Amygdala (tissue), 56 donors: ENCODE results near the gene LIM2.

Source experiments
- DNase-seq, 56 donors: peaks; one replicate each; lab custom pipeline; 2025; lab: John Stamatoyannopoulos, UW

LIM2 gene

GRCh38 chr19:51366389-51367254, 21.2 kb downstream of the LIM2 start:
- DNase-seq: peak; percentile 57 to 99 (median 96)

DNA sequence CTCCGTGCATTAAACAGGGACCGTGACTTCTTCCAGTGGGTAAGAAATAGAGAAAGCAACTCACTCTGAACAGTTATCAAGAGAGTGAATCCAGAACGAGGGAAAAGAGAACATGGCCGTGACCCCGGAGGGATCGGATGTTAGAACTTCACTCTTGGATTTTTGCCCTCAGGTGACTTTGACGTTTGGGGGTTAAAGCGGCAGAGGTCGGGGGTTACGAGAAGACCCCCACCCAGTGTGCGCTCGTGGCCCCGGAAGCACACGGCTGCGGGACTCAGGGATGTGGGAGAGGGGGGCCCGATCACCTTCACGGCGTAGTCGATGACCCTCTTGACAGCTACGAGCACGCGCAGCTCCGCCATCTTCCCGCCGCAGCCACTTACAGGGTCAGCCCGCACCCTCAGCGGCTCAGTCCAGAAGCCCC, 21.8 kb downstream of the LIM2 start, which contains the start of gene ETFB:
Gene ETFB (minus strand): TSS at position 424 of the 424 bp plus-strand sequence. CDS start 62 bp downstream, at position 362.
- no peak for DNase-seq

GRCh38 chr19:51365211-51365964, 22.4 kb downstream of the LIM2 start:
- peak in 18 of 56 donors; percentile 10 to 52 (median 26) for DNase-seq

DNA sequence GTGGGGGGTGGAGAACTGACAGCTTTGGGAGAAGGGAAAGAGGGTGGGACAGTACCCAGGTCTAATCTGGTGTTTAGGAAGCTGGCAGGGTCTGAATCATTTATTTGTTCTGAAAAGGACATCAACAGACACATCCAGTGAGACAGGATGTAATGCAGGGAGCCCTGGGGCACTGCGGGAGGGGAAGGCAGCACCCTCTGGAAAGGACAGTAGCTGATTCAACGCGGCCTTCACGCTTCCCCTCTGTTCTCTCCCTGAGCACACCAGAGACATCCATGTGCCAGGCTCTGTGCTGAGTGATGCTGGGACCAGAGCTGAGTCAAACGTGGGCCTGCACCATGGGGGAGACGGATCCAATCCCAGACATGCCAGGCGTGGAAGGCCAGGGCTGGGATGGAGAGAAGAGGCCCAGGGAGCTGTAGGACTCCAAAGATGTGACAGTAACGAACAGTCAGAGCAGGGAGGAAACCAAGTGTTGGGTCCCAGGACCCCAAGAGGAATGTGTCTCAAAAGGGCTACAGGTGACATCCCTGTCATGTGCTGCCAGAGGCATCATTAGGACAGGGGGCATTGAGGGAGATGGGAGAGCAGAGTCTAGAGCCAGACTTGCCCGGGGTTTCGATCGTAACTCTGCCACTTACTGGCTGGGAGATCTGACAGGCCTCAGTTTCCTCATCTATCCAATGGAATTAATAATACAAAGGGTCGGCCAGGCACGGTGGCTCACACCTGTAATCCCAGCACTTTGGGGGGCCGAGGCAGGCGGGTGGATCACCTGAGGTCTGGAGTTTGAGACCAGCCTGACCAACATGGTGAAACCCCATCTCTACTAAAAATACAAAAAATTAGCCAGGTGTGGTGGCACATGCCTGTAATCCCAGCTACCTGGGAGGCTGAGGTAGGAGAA, 23.3 kb downstream of the LIM2 start:
- DNase-seq: peak in 18 of 56 donors; percentile 6 to 55 (median 24)

GRCh38 chr19:51361239-51361638, 26.5 kb downstream of the LIM2 start:
- no peak for DNase-seq

DNA sequence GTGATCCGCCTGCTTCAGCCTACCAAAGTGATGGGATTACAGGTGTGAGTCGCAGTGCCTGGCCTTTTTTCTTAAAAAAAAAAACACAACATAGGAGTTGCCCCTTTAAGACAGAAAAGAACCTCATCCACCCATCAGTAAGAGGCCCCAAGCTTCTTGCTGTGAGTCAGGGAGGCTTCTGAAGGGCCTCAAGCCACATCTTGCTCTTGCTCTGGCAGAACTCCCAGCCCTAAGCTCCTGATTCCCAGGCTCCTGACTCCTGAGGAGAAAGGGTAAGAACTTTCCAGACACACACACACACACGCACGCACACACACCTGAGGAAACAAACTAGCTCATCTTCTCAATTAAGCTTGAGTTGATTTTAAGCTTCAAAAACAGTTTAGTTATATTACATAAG, 28.5 kb downstream of the LIM2 start:
- peak in 2 of 56 donors; percentile 10 to 29 for DNase-seq

DNA sequence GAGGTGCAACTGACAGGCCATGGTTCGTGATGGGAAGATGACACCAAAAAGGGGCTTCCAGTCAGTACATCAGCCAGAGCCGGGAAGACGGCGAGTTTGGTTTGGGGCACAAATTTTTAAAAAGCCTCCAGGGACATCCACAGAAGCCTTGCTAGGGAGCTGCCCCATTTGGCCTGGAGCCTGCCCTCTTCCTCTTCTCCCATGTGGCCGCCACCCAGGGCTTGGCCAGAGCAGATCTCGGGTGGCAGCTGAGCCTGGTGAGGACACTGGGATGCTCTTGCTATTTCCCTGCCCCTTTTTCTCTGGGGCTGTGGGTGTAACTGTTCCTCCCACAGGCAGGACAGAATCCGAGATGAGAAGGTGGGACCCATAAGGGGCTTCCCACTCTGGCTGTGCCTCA, 29.8 kb downstream of the LIM2 start:
- no peak for DNase-seq

DNA sequence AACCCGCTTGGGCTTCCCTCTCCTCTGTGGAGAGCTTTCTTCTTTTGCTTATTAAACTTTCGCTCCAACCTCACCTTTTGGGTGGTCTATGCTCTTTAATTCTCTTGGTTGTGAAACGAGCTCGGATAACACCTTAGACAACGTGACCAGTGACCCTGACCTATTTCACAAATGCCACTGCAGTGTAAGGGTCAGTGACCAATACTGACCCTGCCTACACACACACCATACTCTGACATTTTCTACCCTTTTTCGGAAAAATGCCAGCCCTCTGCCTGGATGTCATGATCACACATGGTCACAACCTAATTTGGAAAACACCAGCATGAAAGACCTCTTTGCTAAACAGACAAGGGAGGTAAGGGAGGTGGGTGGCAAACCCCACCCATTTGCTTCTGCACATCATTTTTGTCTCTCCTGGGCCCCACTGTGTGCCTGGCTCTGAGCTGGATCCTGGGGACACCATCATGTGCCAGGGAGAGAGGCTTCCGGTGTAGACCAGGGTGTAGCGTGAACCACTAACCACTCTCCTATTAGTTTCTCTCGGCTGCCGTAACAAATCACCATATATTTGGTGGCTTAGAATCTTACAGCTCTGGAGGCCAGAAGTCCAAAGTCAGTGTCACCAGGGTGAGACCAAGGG, 31.5 kb downstream of the LIM2 start:
- no peak for DNase-seq

GRCh38 chr19:51354742-51355148, 33.0 kb downstream of the LIM2 start:
- DNase-seq: peak in 37 of 56 donors; percentile 6 to 75 (median 35)

- DNase-seq: no peak
Measured at GRCh38 chr19:51354103-51354741, 33.6 kb downstream of the LIM2 start.

GRCh38 chr19:51352783-51353360, 34.9 kb downstream of the LIM2 start:
- DNase-seq: no peak

- DNase-seq: no peak
Measured at GRCh38 chr19:51351266-51351990, 36.3 kb downstream of the LIM2 start.

DNA sequence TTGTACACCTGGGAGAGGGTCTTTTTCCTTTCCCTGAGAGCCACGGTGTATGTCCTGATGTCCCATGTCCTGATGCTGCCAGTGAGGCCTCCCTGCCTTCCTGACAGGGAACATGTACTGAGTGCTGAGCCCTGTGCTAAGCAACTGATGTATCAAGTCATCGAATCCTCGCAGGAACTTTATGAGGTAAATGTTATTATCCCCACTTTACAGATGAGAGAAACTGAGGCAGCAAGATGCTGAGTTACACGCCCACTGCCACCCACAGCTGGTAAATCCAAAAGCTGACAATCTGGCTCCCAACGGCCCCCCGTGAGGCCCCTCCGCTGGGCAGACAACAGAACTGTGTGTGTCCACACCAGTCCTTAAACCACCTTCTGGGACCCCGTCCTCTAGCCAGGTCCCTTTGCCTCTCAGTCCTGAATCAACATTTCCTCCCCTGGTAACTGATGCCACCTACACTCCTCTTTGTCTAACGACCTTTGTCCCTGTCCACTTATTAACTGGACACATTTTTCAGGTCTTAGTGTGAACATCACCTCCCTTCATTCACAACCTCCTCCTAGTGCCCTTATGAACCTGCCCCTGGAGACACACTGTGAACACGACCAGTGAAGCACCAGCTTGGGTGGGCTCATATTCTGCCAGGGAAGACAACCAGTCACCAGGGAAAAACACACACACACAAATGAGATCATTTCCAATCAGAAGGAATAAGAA, 40.4 kb downstream of the LIM2 start:
- DNase-seq: no peak

GRCh38 chr19:51346742-51347141, 41.0 kb downstream of the LIM2 start:
- no peak for DNase-seq

- DNase-seq: no peak
Measured at GRCh38 chr19:51345076-51345620, 42.6 kb downstream of the LIM2 start.

DNA sequence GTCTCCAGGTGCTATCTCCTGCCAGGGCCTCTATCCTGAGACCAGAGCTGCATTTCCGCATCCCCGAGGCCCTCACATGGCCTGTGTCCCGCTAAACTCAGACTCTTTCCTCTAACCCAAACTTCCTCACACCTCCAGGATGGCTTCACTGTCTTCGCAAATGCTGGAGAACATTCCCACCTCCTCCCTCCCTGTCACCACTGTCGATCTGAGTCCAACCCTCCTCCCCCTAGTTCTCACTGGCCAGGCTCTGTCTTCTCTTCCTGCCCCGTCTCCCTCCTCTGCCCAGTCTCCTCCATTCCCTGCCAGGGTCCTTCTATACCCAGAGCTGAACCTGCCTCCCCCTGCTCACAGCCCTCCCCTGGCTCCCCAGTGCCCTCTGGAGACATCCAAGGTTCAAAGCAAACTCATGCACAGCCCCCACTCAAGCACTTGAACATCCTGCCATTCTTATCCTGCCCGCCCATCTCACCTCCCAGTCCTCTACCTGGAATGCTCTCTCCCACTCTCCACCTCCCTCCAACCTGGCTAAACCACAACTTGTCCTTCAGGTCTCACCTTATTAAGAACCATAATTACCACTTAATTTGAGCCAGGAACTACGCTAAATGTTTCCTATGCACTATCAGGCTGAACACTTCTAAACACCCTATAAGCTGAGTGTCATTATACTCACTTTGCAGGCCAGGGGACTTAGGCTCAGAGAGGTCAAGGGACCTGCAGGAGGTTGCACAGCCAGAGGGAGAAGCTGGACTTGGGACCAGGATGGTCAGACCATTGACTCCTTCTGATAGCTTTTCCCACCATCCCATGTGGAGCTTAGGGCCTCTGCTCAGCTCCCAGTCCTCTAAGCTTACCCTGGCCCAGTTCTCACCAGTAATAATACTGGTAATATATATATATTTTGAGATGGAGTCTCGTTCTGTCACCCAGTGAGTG, 44.9 kb downstream of the LIM2 start:
- DNase-seq: no peak
